Panc1 (cell line): ENCODE data around the gene NDEL1. TPM values are rescaled to one million over a fixed set of nuclear protein-coding genes. Genes with fewer than 3 reads are reported as not detected.

ENCODE experiments used
- ATAC-seq: fragments of 200-7000 bp; cut with Tn5 transposase; 2 replicates; pipeline ENCODE4 v1.9.1; 2020; ENCODE audit warnings: mild to moderate bottlenecking, moderate library complexity
- BruUV-seq: library from RNA; stranded (reverse); fragments of 400-500 nt; replicated peaks from 2 replicates; lab custom pipeline; 2021; lab: Mats Ljungman, UMichigan
- CTCF ChIA-PET: fragments of 300-600 bp; sonication (Branson Sonifier 250); formaldehyde crosslinking; loops from one replicate; lab custom pipeline; 2022; ENCODE audit warnings: antibody characterized with exemption; lab: Charles Lee
- POLR2A ChIA-PET: fragments of 300-600 bp; sonication (Branson Sonifier 250); formaldehyde crosslinking; loops from one replicate; lab custom pipeline; 2022; ENCODE audit warnings: antibody characterized with exemption; lab: Charles Lee
- DNase-seq: peaks from one replicate; pipeline ENCODE4 v3.0.0-alpha.2; 2010; ENCODE audit warnings: low read depth, low spot score
- H3K27ac ChIP-seq: 2 replicates; pipeline ENCODE4 v1.5.1; 2011; ENCODE audit warnings: mild to moderate bottlenecking, low read length, inconsistent platforms
- H3K27me3 ChIP-seq: fragments of 200-500 bp; sonication (Bioruptor generic); 2 replicates; pipeline ENCODE4 v1.6.0; 2014; ENCODE audit warnings: low read length, inconsistent platforms; ENCODE audit not compliant: control insufficient read depth, insufficient read depth
- H3K36me3 ChIP-seq: fragments of 200-500 bp; sonication (Bioruptor generic); 2 replicates; pipeline ENCODE4 v1.5.1; 2014; ENCODE audit warnings: inconsistent platforms, mild to moderate bottlenecking, low read length, moderate library complexity; ENCODE audit not compliant: control insufficient read depth, insufficient read depth
- H3K4me1 ChIP-seq: 2 replicates; pipeline ENCODE4 v1.5.1; 2011; ENCODE audit warnings: inconsistent platforms, mild to moderate bottlenecking, low read length, moderate library complexity; ENCODE audit not compliant: control insufficient read depth, insufficient read depth
- H3K4me3 ChIP-seq, 2 experiments: 2 replicates each; pipeline ENCODE4 v1.5.1; 2011 to 2012; ENCODE audit warnings: low read depth in 2 of 2, low read length in 2 of 2, mild to moderate bottlenecking in 2 of 2, inconsistent platforms in 1 of 2, moderate library complexity in 1 of 2
- H3K9me3 ChIP-seq: fragments of 200-500 bp; sonication (Bioruptor generic); 2 replicates; pipeline ENCODE4 v1.5.1; 2014; ENCODE audit warnings: low read depth, mild to moderate bottlenecking, inconsistent platforms, low read length, moderate library complexity; ENCODE audit not compliant: control insufficient read depth, insufficient read depth
- CTCF ChIP-seq: fragments of 450-650 bp; IDR thresholded peaks from 2 replicates; pipeline ENCODE4 v1.5.1; 2017; ENCODE audit warnings: mild to moderate bottlenecking
- POLR2AphosphoS5 ChIP-seq: IDR thresholded peaks from 2 replicates; pipeline ENCODE4 v1.6.1; 2012; ENCODE audit warnings: mild to moderate bottlenecking, low read depth, low read length, moderate library complexity
- REST ChIP-seq, 2 experiments: IDR thresholded peaks; 2 replicates each; pipeline ENCODE4 v1.6.1; 2011 to 2012; ENCODE audit warnings: low read depth in 2 of 2, control low read depth in 1 of 2, low read length in 1 of 2, mild to moderate bottlenecking in 1 of 2, moderate library complexity in 1 of 2; ENCODE audit not compliant: insufficient read depth in 1 of 2
- SIN3A ChIP-seq: IDR thresholded peaks from 2 replicates; pipeline ENCODE4 v1.6.1; 2012; ENCODE audit warnings: low read depth, mild to moderate bottlenecking, low read length, moderate library complexity, borderline replicate concordance; ENCODE audit not compliant: insufficient read depth
- TCF7L2 ChIP-seq: IDR thresholded peaks from 2 replicates; pipeline ENCODE4 v1.6.1; 2011; ENCODE audit warnings: mild to moderate bottlenecking, low read depth, low read length, inconsistent platforms
- in situ Hi-C: cut with HindIII; loops from 2 replicates; pipeline ENCODE4 v1.10.0; 2016; ENCODE audit warnings: low sequenced_read_pairs, low pct_unique_long_range_greater_than_20kb
- intact Hi-C: fragments of 100-400 bp; cut with micrococcal nuclease; formaldehyde crosslinking; loops from one replicate; pipeline ENCODE4 v1.10.0; 2022; ENCODE audit not compliant: unreplicated experiment
- total RNA-seq: library from RNA; stranded (reverse); gene quantifications from one replicate; pipeline ENCODE4 v1.2.1, GENCODE V29; 2021; ENCODE audit not compliant: unreplicated experiment

The NDEL1 gene
- total RNA-seq, 1 experiment from 2014 or later, result 44.8 TPM

- intact Hi-C loops, result no loop called here
- in situ Hi-C loops, result no loop called here
- TF ChIP-seq TCF7L2 (no peak), CTCF (no peak), POLR2AphosphoS5 (no peak), REST (IDR thresholded peaks at IDR 0.05; ENCODE audit: insufficient read depth in 1 of 2, low read depth in 2 of 2, low read length in 1 of 2) (no peak), SIN3A (no peak)
- ChIA-PET CTCF (interaction anchor here (0.8 kb wide), 1 partner anchor 365 kb away, joined by 3 read pairs; no protein-coding TSS in a partner anchor), POLR2A (no interaction called here)
- Histone ChIP-seq H3K36me3 (peaks cover 6% of the 10 kb centered on the region), H3K9me3 (no peaks in the 10 kb centered on the region), H3K4me1 (no peaks in the 10 kb centered on the region; the same call in 1 of the 2 replicates), H3K4me3 (no peak overlapping the region), H3K27me3 (no peaks in the 10 kb centered on the region), H3K27ac (no peak overlapping the region)
- DNase-seq, result no peak
- no peak for ATAC-seq
- BruUV-seq, result no TSS peak
These were observed 2.8 kb downstream of the NDEL1 start for GRCh38 chr17:8438441-8438840.

- no peaks in the 10 kb centered on the region for H3K27me3 ChIP-seq
- ATAC-seq, result no peak
- ChIA-PET POLR2A (interaction anchor here (0.5 kb wide), 1 partner anchor 401 kb away, joined by 6 read pairs; no protein-coding TSS in a partner anchor), CTCF (interaction anchor here (0.6 kb wide), 1 partner anchor 299 kb away, joined by 3 read pairs; no protein-coding TSS in a partner anchor)
- H3K36me3 ChIP-seq, result peaks cover 12% of the 10 kb centered on the region
- intact Hi-C loops (no loop called here), in situ Hi-C loops (no loop called here)
- H3K27ac ChIP-seq, result no peak overlapping the region
- no peaks in the 10 kb centered on the region for H3K9me3 ChIP-seq
- H3K4me1 ChIP-seq, result no peaks in the 10 kb centered on the region; the same call in 1 of the 2 replicates
- no peak overlapping the region for H3K4me3 ChIP-seq
- BruUV-seq, result no TSS peak
- TF ChIP-seq REST (IDR thresholded peaks at IDR 0.05; ENCODE audit: insufficient read depth in 1 of 2, low read depth in 2 of 2, low read length in 1 of 2), result no peak
- no peak for TF ChIP-seq SIN3A
- no peak for TF ChIP-seq CTCF
- no peak for TF ChIP-seq TCF7L2
- no peak for TF ChIP-seq POLR2AphosphoS5
- no peak for DNase-seq
These were observed 4.0 kb downstream of the NDEL1 start for GRCh38 chr17:8439681-8440080.
